Neural cell (in vitro differentiated cells): Measurements from ENCODE around the gene RPLP1. TPM values are rescaled to one million over a fixed set of nuclear protein-coding genes. Genes with fewer than 3 reads are reported as not detected.

ENCODE experiments used
- H2AFZ ChIP-seq: fragments of 200-600, 300-800 bp; sonication (generic), shearing (Covaris generic); 2 replicates; pipeline ENCODE4 v1.6.0; 2014; ENCODE audit warnings: low read depth, mild to moderate bottlenecking, antibody characterized with exemption, low read length, moderate library complexity
- H3F3A ChIP-seq: fragments of 200-600 bp; shearing (Covaris generic); 2 replicates; pipeline ENCODE4 v1.6.1; 2016; ENCODE audit warnings: mild to moderate bottlenecking, moderate library complexity, mixed read lengths, antibody characterized with exemption, low read length; ENCODE audit not compliant: insufficient read depth, poor library complexity, severe bottlenecking
- H3K27ac ChIP-seq: fragments of 200-600, 300-800 bp; sonication (generic), shearing (Covaris generic); 2 replicates; pipeline ENCODE4 v1.5.1; 2014; ENCODE audit warnings: mild to moderate bottlenecking, low read length, moderate library complexity
- H3K27me3 ChIP-seq: fragments of 300-800, 200-600 bp; sonication (generic), shearing (Covaris generic); 2 replicates; pipeline ENCODE4 v1.6.0; 2014; ENCODE audit warnings: mild to moderate bottlenecking, low read depth, low read length, moderate library complexity; ENCODE audit not compliant: insufficient read depth
- H3K36me3 ChIP-seq: fragments of 300-800, 200-600 bp; sonication (generic), shearing (Covaris generic); 2 replicates; pipeline ENCODE4 v1.5.1; 2014; ENCODE audit warnings: mild to moderate bottlenecking, antibody characterized with exemption, low read length, moderate library complexity; ENCODE audit not compliant: insufficient read depth
- H3K4me2 ChIP-seq: fragments of 300-800, 200-600 bp; sonication (generic), shearing (Covaris generic); 2 replicates; pipeline ENCODE4 v1.6.0; 2014; ENCODE audit warnings: mild to moderate bottlenecking, low read length
- H3K4me3 ChIP-seq: fragments of 300-800, 200-600 bp; sonication (generic), shearing (Covaris generic); 2 replicates; pipeline ENCODE4 v1.5.1; 2014; ENCODE audit warnings: mild to moderate bottlenecking, low read length, moderate library complexity
- H3K79me2 ChIP-seq: fragments of 200-600 bp; shearing (Covaris generic); replicated peaks from 2 replicates; pipeline ENCODE4 v1.6.0; 2014; ENCODE audit warnings: mild to moderate bottlenecking, low read length, moderate library complexity; ENCODE audit not compliant: insufficient read depth
- H3K9ac ChIP-seq: fragments of 300-800, 200-600 bp; sonication (generic), shearing (Covaris generic); 2 replicates; pipeline ENCODE4 v1.6.1; 2016; ENCODE audit warnings: mild to moderate bottlenecking, low read length, mixed read lengths
- H3K9me2 ChIP-seq: fragments of 200-600 bp; shearing (Covaris generic); 2 replicates; pipeline ENCODE4 v1.6.1; 2016; ENCODE audit warnings: mild to moderate bottlenecking, low read length, mixed read lengths; ENCODE audit not compliant: insufficient read depth
- H3K9me3 ChIP-seq: fragments of 200-600, 300-800 bp; sonication (generic), shearing (Covaris generic); 2 replicates; pipeline ENCODE4 v1.6.1; 2016; ENCODE audit warnings: mild to moderate bottlenecking, mixed run types, low read length, moderate library complexity, mixed read lengths
- H4K20me1 ChIP-seq: fragments of 200-600 bp; shearing (Covaris generic); 2 replicates; pipeline ENCODE4 v1.6.1; 2016; ENCODE audit warnings: mild to moderate bottlenecking, mixed run types; ENCODE audit not compliant: insufficient read depth
- CTCF ChIP-seq: fragments of 450-650 bp; IDR thresholded peaks from 2 replicates; pipeline ENCODE4 v1.5.1; 2014; ENCODE audit warnings: antibody characterized with exemption, mild to moderate bottlenecking, moderate library complexity; ENCODE audit not compliant: poor library complexity, severe bottlenecking
- EP300 ChIP-seq: fragments of 450-650 bp; conservative IDR thresholded peaks from 2 replicates; pipeline ENCODE4 v1.6.1; 2014; ENCODE audit warnings: antibody characterized with exemption, mild to moderate bottlenecking, moderate library complexity; ENCODE audit not compliant: poor library complexity, severe bottlenecking
- EZH2 ChIP-seq: fragments of 200-600, 300-800 bp; shearing (Covaris generic), sonication (generic); IDR thresholded peaks from 2 replicates; pipeline ENCODE4 v1.6.1; 2014; ENCODE audit warnings: antibody characterized with exemption, low read length, borderline replicate concordance, mild to moderate bottlenecking; ENCODE audit not compliant: insufficient read depth, poor library complexity, severe bottlenecking
- MXI1 ChIP-seq: fragments of 450-650 bp; conservative IDR thresholded peaks from 2 replicates; pipeline ENCODE4 v1.6.1; 2014; ENCODE audit warnings: antibody characterized with exemption, mild to moderate bottlenecking; ENCODE audit not compliant: poor library complexity, severe bottlenecking
- POLR2AphosphoS5 ChIP-seq: IDR thresholded peaks from 2 replicates; pipeline ENCODE4 v1.6.1; 2012
- RAD21 ChIP-seq: fragments of 450-650 bp; conservative IDR thresholded peaks from 2 replicates; pipeline ENCODE4 v1.6.1; 2014; ENCODE audit warnings: antibody characterized with exemption, mild to moderate bottlenecking, moderate library complexity
- REST ChIP-seq: IDR thresholded peaks from 2 replicates; pipeline ENCODE4 v1.6.1; 2012; ENCODE audit warnings: borderline replicate concordance
- SMC3 ChIP-seq: fragments of 450-650 bp; conservative IDR thresholded peaks from 2 replicates; pipeline ENCODE4 v1.6.1; 2014; ENCODE audit warnings: antibody characterized with exemption, mild to moderate bottlenecking, moderate library complexity; ENCODE audit not compliant: poor library complexity
- TAF1 ChIP-seq: IDR thresholded peaks from 2 replicates; pipeline ENCODE4 v1.6.1; 2012; ENCODE audit warnings: low read depth
- polyA plus RNA-seq: library from polyadenylated mRNA; depleted of rRNA; stranded (reverse); fragments of >200 nt; gene quantifications from 2 replicates; pipeline ENCODE4 v1.2.3, GENCODE V29; 2014

The RPLP1 gene
- polyA plus RNA-seq, 1 donor from 2014 or later: 37.5 TPM

DNA sequence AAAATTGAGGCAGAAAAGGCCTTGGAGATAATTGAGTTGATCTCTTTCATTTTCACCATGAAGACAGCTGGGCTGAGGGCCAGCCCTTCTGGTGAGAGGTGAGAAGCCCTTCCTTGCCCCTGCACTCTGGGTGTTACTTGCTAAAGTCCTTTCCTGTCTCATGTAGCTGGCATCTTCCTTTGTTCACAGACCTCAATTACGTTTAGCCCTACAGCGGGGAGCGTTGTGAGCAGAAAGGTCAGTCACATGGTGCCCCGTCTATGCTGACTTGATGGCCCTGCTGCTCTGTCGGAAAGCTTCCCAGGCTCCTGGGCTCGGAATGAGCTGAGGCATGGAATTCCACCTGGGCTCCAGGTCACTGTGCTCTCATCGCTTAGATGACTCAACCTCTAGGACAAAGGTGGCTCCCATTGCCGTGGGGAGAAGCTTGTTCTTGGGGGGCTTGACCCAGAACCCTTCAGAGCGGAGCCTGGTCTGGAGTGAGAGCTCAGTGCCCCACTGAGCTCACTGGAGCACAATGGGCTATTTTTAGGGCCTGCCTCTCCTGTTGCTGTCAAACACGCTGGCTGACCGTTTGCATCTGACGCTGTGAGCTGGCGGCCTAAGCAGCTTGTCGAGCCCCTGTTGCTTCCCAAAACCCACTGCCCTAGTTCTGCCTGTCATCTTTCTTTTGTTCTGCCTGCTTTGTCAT, 47.0 kb downstream of the RPLP1 start:
- Histone ChIP-seq H3K36me3 (no peaks in the 10 kb centered on the region), H3K27ac (no peak overlapping the region), H3K4me3 (no peak overlapping the region), H3K79me2 (no peaks in the 10 kb centered on the region), H3F3A (no peaks in the 10 kb centered on the region), H3K9ac (no peak overlapping the region), H2AFZ (no peak overlapping the region), H3K9me3 (no peaks in the 10 kb centered on the region), H3K9me2 (no peaks in the 10 kb centered on the region), H4K20me1 (no peaks in the 10 kb centered on the region), H3K4me2 (no peak overlapping the region), H3K27me3 (no peaks in the 10 kb centered on the region)
- TF ChIP-seq MXI1 (no peak), SMC3 (no peak), POLR2AphosphoS5 (no peak), CTCF (no peak), TAF1 (no peak), REST (no peak), EP300 (no peak), RAD21 (no peak), EZH2 (no peak)

GRCh38 chr15:69500339-69500738, 47.7 kb downstream of the RPLP1 start:
- Histone ChIP-seq H3K79me2 (no peaks in the 10 kb centered on the region), H3K9ac (no peak overlapping the region), H3K27ac (no peak overlapping the region), H2AFZ (no peak overlapping the region), H3F3A (no peaks in the 10 kb centered on the region), H3K4me2 (no peak overlapping the region), H3K9me2 (no peaks in the 10 kb centered on the region), H3K4me3 (no peak overlapping the region), H4K20me1 (no peaks in the 10 kb centered on the region), H3K27me3 (no peaks in the 10 kb centered on the region), H3K9me3 (no peaks in the 10 kb centered on the region), H3K36me3 (no peaks in the 10 kb centered on the region)
- TF ChIP-seq POLR2AphosphoS5: no peak
- no peak for TF ChIP-seq MXI1
- no peak for TF ChIP-seq EZH2
- no peak for TF ChIP-seq CTCF
- TF ChIP-seq RAD21: no peak
- TF ChIP-seq REST: no peak
- TF ChIP-seq SMC3: no peak
- no peak for TF ChIP-seq EP300
- TF ChIP-seq TAF1: no peak
